Dendritic cell treated with granulocyte-macrophage colony-stimulating factor and Interleukin-4, amounts not matched to agents 40 ng/mL and 50 ng/mL, for 4 days (primary cell): Measurements from ENCODE around the gene MYO1C.
A peak's percentile ranks its signal among the peaks of the same experiment; 100 is the strongest.
"Not testable (repeated sequence)": the region's sequence is repeated elsewhere in the genome, so short reads cannot be mapped to it uniquely, and the experiment has no call there.

ENCODE experiments used
- H3K27ac Mint-ChIP-seq: one replicate; pipeline ENCODE4 v1.8.0; 2022; ENCODE audit warnings: mild to moderate bottlenecking, mixed read lengths
- H3K27me3 Mint-ChIP-seq: one replicate; pipeline ENCODE4 v1.8.0; 2022; ENCODE audit warnings: mild to moderate bottlenecking, mixed read lengths
- H3K36me3 Mint-ChIP-seq: one replicate; pipeline ENCODE4 v1.8.0; 2022; ENCODE audit warnings: low read depth, mixed read lengths
- H3K4me1 Mint-ChIP-seq: one replicate; pipeline ENCODE4 v1.8.0; 2022; ENCODE audit warnings: low read depth, mixed read lengths
- H3K4me3 Mint-ChIP-seq: one replicate; pipeline ENCODE4 v1.8.0; 2022; ENCODE audit warnings: mild to moderate bottlenecking, moderate library complexity, mixed read lengths
- H3K9me3 Mint-ChIP-seq: one replicate; pipeline ENCODE4 v1.8.0; 2022; ENCODE audit warnings: mixed read lengths
- intact Hi-C: fragments of 100-400 bp; cut with micrococcal nuclease; formaldehyde crosslinking; loops from one replicate; pipeline ENCODE4 v1.15.0; 2022

MYO1C gene

GRCh38 chr17:1454541-1454940 lies 37.9 kb downstream of the MYO1C start:
- peak overlapping the region; percentile 87 for H3K4me3 Mint-ChIP-seq
- H3K9me3 Mint-ChIP-seq, result no peaks in the 10 kb centered on the region
- peaks cover 61% of the 10 kb centered on the region for H3K36me3 Mint-ChIP-seq
- peaks cover 21% of the 10 kb centered on the region for H3K27me3 Mint-ChIP-seq
- H3K4me1 Mint-ChIP-seq, result peaks cover 59% of the 10 kb centered on the region
- intact Hi-C loops, result no loop called here
- H3K27ac Mint-ChIP-seq, result peak overlapping the region; percentile 25

- H3K27ac Mint-ChIP-seq, intact Hi-C loops, H3K9me3 Mint-ChIP-seq: not testable (repeated sequence)
- peaks cover 14% of the 10 kb centered on the region for H3K27me3 Mint-ChIP-seq
- H3K4me3 Mint-ChIP-seq, result peak overlapping the region; percentile 23
- H3K36me3 Mint-ChIP-seq, result peaks cover 70% of the 10 kb centered on the region
- peaks cover 67% of the 10 kb centered on the region for H3K4me1 Mint-ChIP-seq
Observed at GRCh38 chr17:1453694-1454093, 38.8 kb downstream of the MYO1C start.

DNA sequence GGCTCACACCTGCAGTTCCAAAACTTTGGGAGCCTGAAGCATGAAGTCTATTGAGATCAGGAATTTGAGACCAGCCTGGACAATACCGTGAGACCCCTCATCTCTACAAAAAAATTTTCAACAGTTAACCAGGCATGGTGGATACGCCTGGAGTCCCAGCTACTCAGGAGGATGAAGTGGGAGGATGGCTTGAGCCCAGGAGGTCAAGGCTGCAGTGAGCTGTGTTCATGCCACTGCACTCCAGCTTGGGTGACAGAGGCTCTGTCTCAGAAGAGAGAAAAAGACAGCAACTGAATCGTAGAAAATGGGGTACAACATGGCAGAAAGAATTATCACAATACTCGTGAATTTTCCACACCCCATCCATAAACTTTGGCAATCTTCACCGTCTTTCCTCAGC lies 39.6 kb downstream of the MYO1C start:
- peaks cover 10% of the 10 kb centered on the region for H3K27me3 Mint-ChIP-seq
- H3K36me3 Mint-ChIP-seq, result peaks cover 77% of the 10 kb centered on the region
- H3K4me3 Mint-ChIP-seq, result no peak overlapping the region
- H3K27ac Mint-ChIP-seq, result no peak overlapping the region
- no peaks in the 10 kb centered on the region for H3K9me3 Mint-ChIP-seq
- intact Hi-C loops, result no loop called here
- peaks cover 71% of the 10 kb centered on the region for H3K4me1 Mint-ChIP-seq

- H3K36me3 Mint-ChIP-seq, result peaks cover 87% of the 10 kb centered on the region
- H3K9me3 Mint-ChIP-seq, H3K4me3 Mint-ChIP-seq, H3K27me3 Mint-ChIP-seq, H3K27ac Mint-ChIP-seq, intact Hi-C loops: not testable (repeated sequence)
- H3K4me1 Mint-ChIP-seq, result peaks cover 71% of the 10 kb centered on the region
Observed at GRCh38 chr17:1450261-1450660, 42.2 kb downstream of the MYO1C start.

DNA sequence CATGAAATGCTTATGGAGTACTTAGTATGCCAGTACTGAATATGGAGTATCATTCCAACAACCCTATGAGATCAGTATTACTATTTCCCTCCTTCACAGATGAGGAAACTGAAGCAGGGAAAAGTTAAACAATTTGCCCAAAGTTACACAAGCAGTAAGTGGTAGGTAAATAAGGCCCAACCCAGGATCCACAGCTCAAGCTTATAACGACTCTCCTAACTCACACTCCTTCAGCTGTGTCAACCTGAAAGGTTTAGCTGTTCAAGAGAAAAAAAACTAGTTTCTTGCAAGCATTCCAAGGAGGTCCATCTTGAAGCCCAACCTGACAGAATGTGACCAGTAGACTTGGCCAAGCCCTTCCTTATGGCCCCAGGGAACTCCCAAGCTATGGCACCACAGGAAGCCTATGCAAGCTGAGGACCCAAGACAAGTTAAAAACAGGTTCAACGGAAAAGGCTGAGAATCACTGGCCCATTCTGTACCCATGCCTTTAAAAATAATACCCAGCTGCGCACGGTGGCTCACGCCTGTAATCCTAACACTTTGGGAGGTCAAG lies 43.0 kb downstream of the MYO1C start:
- no peak overlapping the region for H3K27ac Mint-ChIP-seq
- peaks cover 87% of the 10 kb centered on the region for H3K36me3 Mint-ChIP-seq
- H3K4me1 Mint-ChIP-seq, result peaks cover 69% of the 10 kb centered on the region
- intact Hi-C loops, result no loop called here
- no peaks in the 10 kb centered on the region for H3K27me3 Mint-ChIP-seq
- no peak overlapping the region for H3K4me3 Mint-ChIP-seq
- H3K9me3 Mint-ChIP-seq, result no peaks in the 10 kb centered on the region

- Mint-ChIP-seq H3K36me3 (peaks cover 85% of the 10 kb centered on the region), H3K27ac (no peak overlapping the region), H3K4me1 (peaks cover 48% of the 10 kb centered on the region), H3K27me3 (no peaks in the 10 kb centered on the region), H3K9me3 (no peaks in the 10 kb centered on the region), H3K4me3 (no peak overlapping the region)
- intact Hi-C loops, result no loop called here
Observed at GRCh38 chr17:1447052-1447451, 45.4 kb downstream of the MYO1C start.

GRCh38 chr17:1446201-1446600 lies 46.3 kb downstream of the MYO1C start:
- Mint-ChIP-seq H3K4me1 (peaks cover 44% of the 10 kb centered on the region), H3K27ac (no peak overlapping the region), H3K27me3 (no peaks in the 10 kb centered on the region), H3K4me3 (no peak overlapping the region), H3K9me3 (no peaks in the 10 kb centered on the region), H3K36me3 (peaks cover 81% of the 10 kb centered on the region)
- intact Hi-C loops, result no loop called here

DNA sequence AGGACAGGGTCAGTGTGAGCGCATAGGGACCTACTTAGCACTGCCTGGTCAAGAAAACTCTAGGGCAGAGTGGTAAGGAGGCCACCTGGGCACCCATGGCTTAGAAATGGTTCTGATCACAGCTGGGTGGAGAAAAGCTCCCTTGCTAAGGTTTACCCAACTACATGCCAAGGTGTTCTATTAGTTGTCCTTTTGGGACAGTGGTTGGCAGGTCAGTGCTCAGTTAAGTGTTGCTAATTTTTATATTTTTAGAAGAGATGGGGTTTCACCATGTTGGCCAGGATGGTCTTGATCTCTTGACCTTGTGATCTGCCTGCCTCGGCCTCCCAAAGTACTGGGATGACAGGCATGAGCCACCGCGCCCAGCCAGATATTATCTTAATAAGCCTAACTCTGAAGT lies 46.8 kb downstream of the MYO1C start:
- H3K27ac Mint-ChIP-seq, H3K9me3 Mint-ChIP-seq, intact Hi-C loops, H3K27me3 Mint-ChIP-seq, H3K4me3 Mint-ChIP-seq: not testable (repeated sequence)
- H3K36me3 Mint-ChIP-seq, result peaks cover 83% of the 10 kb centered on the region
- peaks cover 44% of the 10 kb centered on the region for H3K4me1 Mint-ChIP-seq

DNA sequence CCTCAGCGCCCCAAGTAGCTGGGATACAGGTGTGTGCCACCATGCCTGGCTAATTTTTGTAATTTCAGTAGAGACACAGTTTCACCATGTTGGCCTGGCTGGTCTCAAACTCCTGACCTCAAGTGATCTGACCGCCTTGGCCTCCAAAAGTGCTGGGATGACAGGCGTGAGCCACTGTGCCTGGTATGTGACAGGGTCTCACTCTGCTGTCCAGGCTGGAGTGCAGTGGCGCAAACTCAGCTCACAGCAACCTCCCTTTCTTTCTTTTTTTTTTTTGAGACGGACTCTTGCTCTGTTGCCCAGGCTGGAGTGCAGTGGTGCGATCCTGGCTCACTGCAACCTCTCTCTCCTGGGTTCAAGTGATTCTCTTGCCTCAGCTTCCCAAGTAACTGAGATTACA lies 49.8 kb downstream of the MYO1C start:
- intact Hi-C loops, H3K27ac Mint-ChIP-seq, H3K27me3 Mint-ChIP-seq, H3K4me3 Mint-ChIP-seq, H3K9me3 Mint-ChIP-seq: not testable (repeated sequence)
- H3K36me3 Mint-ChIP-seq, result peaks cover 82% of the 10 kb centered on the region
- H3K4me1 Mint-ChIP-seq, result peaks cover 27% of the 10 kb centered on the region

DNA sequence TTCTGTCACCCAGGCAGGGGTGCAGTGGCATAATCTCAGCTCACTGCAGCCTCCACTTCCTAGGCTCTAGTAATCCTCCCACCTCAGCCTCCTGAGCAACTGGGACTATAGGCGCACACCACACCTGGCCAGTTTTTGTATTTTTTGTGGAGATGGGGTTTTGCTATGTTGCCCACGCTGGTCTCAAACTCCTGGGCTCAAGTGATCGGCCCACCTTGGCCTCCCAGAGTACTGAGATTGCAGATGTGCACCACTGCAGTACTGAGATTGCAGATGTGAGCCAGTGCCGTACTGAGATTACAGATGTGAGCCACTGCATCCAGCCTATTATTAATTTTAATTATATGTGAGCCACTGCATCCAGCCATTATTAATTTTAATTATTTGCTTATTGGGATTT lies 50.3 kb downstream of the MYO1C start:
- intact Hi-C loops, result no loop called here
- no peaks in the 10 kb centered on the region for H3K9me3 Mint-ChIP-seq
- peaks cover 22% of the 10 kb centered on the region for H3K4me1 Mint-ChIP-seq
- peaks cover 84% of the 10 kb centered on the region for H3K36me3 Mint-ChIP-seq
- H3K4me3 Mint-ChIP-seq, result no peak overlapping the region
- no peak overlapping the region for H3K27ac Mint-ChIP-seq
- no peaks in the 10 kb centered on the region for H3K27me3 Mint-ChIP-seq

DNA sequence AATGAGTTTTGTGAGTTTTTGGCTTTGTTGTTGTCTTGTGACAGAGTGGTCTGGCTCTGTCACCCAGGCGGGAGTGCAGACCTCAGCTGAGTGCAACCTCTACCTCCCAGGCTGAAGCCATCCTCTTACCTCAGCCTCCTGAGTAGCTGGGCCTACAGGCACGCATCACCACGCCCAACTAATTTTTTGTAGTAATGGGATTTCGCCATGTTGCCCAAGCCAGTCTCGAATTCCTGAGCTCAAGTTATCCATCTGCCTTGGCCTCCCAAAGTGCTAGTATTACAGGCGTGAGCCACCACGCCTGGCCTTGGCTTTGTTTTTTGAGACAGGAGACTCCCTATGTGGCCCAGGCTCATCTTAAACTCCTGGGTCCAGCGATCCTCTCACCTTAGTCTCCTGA lies 51.6 kb downstream of the MYO1C start:
- H3K36me3 Mint-ChIP-seq, result peaks cover 91% of the 10 kb centered on the region
- H3K9me3 Mint-ChIP-seq, result no peaks in the 10 kb centered on the region
- intact Hi-C loops, result no loop called here
- H3K4me3 Mint-ChIP-seq, result no peak overlapping the region
- H3K4me1 Mint-ChIP-seq, result peaks cover 17% of the 10 kb centered on the region
- H3K27me3 Mint-ChIP-seq, result no peaks in the 10 kb centered on the region
- H3K27ac Mint-ChIP-seq, result no peak overlapping the region

DNA sequence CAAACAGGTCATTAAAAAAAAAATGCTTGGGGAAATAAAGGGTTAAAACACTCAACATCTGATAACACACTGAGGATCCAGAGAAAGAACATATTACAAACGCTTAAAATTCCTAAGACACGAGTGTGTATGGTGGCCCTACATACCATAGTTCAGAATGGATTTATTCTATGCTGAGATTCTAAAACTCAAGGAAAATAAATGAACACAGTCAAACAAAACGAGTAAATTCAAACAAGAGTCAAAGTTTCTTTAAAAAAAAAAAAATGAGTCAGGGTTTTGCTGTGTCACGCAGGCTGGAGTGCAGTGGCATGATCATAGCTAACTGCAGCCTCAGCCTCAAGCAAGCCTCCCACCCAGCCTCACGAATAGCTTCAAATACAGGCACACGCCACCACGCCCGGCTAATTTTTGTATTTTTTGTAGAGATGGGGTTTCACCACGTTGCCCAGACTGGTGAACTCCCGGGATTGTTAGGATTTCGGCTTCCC lies 53.8 kb downstream of the MYO1C start:
- H3K36me3 Mint-ChIP-seq, result peaks cover 91% of the 10 kb centered on the region
- H3K27me3 Mint-ChIP-seq, result no peaks in the 10 kb centered on the region
- peaks cover 13% of the 10 kb centered on the region for H3K4me1 Mint-ChIP-seq
- no peak overlapping the region for H3K27ac Mint-ChIP-seq
- no peaks in the 10 kb centered on the region for H3K9me3 Mint-ChIP-seq
- intact Hi-C loops, result no loop called here
- H3K4me3 Mint-ChIP-seq, result no peak overlapping the region

- peaks cover 24% of the 10 kb centered on the region for H3K4me1 Mint-ChIP-seq
- peaks cover 98% of the 10 kb centered on the region for H3K36me3 Mint-ChIP-seq
- H3K27ac Mint-ChIP-seq, result no peak overlapping the region
- H3K4me3 Mint-ChIP-seq, result no peak overlapping the region
- H3K9me3 Mint-ChIP-seq, result no peaks in the 10 kb centered on the region
- intact Hi-C loops, result no loop called here
- no peaks in the 10 kb centered on the region for H3K27me3 Mint-ChIP-seq
Observed at GRCh38 chr17:1435326-1435725, 57.2 kb downstream of the MYO1C start.

- Mint-ChIP-seq H3K36me3 (peaks cover 100% of the 10 kb centered on the region), H3K4me1 (peaks cover 16% of the 10 kb centered on the region), H3K27me3 (no peaks in the 10 kb centered on the region), H3K4me3 (no peak overlapping the region), H3K27ac (no peak overlapping the region), H3K9me3 (no peaks in the 10 kb centered on the region)
- intact Hi-C loops, result no loop called here
Observed at GRCh38 chr17:1434150-1434549, 58.3 kb downstream of the MYO1C start.

- intact Hi-C loops, result no loop called here
- Mint-ChIP-seq H3K27me3 (no peaks in the 10 kb centered on the region), H3K36me3 (peaks cover 93% of the 10 kb centered on the region), H3K27ac (no peak overlapping the region), H3K4me1 (peaks cover 16% of the 10 kb centered on the region), H3K9me3 (no peaks in the 10 kb centered on the region), H3K4me3 (no peak overlapping the region)
Observed at GRCh38 chr17:1431631-1432104, 60.8 kb downstream of the MYO1C start.
